ENCODE measurements around the gene ZNF689. TPM values are rescaled to one million over a fixed set of nuclear protein-coding genes. Genes with fewer than 3 reads are reported as not detected.

Gene ZNF689
- total RNA-seq, 4 donors from 2014 or later: 5.5 to 9.5 (median 7.0) TPM

- ATAC-seq (ENCODE audit: low FRiP score) (no peak), DNase-seq (ENCODE audit: low spot score) (no peak)
- TF ChIP-seq CTCF (IDR thresholded peaks at IDR 0.05): no peak
Observed at GRCh38 chr16:30621765-30622164, 11.6 kb upstream of the ZNF689 start.

- DNase-seq (ENCODE audit: low spot score) (no peak), ATAC-seq (ENCODE audit: low FRiP score) (no peak)
- TF ChIP-seq CTCF (IDR thresholded peaks at IDR 0.05): no peak
Observed at GRCh38 chr16:30620169-30620568, 10.0 kb upstream of the ZNF689 start.

- no peak for ATAC-seq (ENCODE audit: low FRiP score)
- no peak for DNase-seq (ENCODE audit: low spot score)
- TF ChIP-seq CTCF (IDR thresholded peaks at IDR 0.05): no peak
Observed at GRCh38 chr16:30619638-30620037, 9.4 kb upstream of the ZNF689 start.

- TF ChIP-seq CTCF (IDR thresholded peaks at IDR 0.05): no peak
- ATAC-seq (ENCODE audit: low FRiP score): no peak
- no peak for DNase-seq (ENCODE audit: low spot score)
Observed at GRCh38 chr16:30619202-30619601, 9.0 kb upstream of the ZNF689 start.

GRCh38 chr16:30615358-30616091 is 5.3 kb upstream of the ZNF689 start:
- TF ChIP-seq CTCF (IDR thresholded peaks at IDR 0.05): no peak
- ATAC-seq (ENCODE audit: low FRiP score) (no peak), DNase-seq (ENCODE audit: low spot score) (no peak)

GRCh38 chr16:30609002-30609925 is 925 bp downstream of the ZNF689 start:
- peak; percentile 67 for ATAC-seq (ENCODE audit: low FRiP score)
- TF ChIP-seq CTCF (IDR thresholded peaks at IDR 0.05): no peak
- DNase-seq (ENCODE audit: low spot score): peak; percentile 23

Measured in omental fat pad (tissue), 4 donors.